Effector memory CD8-positive, alpha-beta T cell (primary cell): ENCODE results near the gene IL1F10.

Experiments used
- ATAC-seq: fragments of 150-1000 bp; cut with Tn5 transposase; replicated peaks from 2 replicates; pipeline ENCODE4 v1.10.0; 2021; ENCODE audit warnings: mild to moderate bottlenecking, moderate library complexity
- DNase-seq, 3 experiments: peaks; one replicate each; pipeline ENCODE4 v3.0.0; 2021
- H3K27ac Mint-ChIP-seq, 2 donors: one replicate each; pipeline ENCODE4 v1.8.0; 2022; ENCODE audit warnings: mild to moderate bottlenecking in 2 of 2, mixed read lengths in 2 of 2, moderate library complexity in 2 of 2
- H3K27me3 Mint-ChIP-seq, 2 donors: one replicate each; pipeline ENCODE4 v1.8.0; 2022; ENCODE audit warnings: mixed read lengths in 2 of 2
- H3K36me3 Mint-ChIP-seq: one replicate; pipeline ENCODE4 v1.8.0; 2022; ENCODE audit warnings: mild to moderate bottlenecking, moderate library complexity, mixed read lengths; ENCODE audit not compliant: insufficient read depth
- H3K4me1 Mint-ChIP-seq, 2 donors: one replicate each; pipeline ENCODE4 v1.8.0; 2022; ENCODE audit warnings: low read depth in 2 of 2, mixed read lengths in 2 of 2
- H3K4me3 Mint-ChIP-seq, 2 donors: one replicate each; pipeline ENCODE4 v1.8.0; 2022; ENCODE audit warnings: mild to moderate bottlenecking in 2 of 2, mixed read lengths in 2 of 2, moderate library complexity in 2 of 2
- H3K9me3 Mint-ChIP-seq, 2 donors: one replicate each; pipeline ENCODE4 v1.8.0; 2022; ENCODE audit warnings: mixed read lengths in 2 of 2

Gene IL1F10

DNA sequence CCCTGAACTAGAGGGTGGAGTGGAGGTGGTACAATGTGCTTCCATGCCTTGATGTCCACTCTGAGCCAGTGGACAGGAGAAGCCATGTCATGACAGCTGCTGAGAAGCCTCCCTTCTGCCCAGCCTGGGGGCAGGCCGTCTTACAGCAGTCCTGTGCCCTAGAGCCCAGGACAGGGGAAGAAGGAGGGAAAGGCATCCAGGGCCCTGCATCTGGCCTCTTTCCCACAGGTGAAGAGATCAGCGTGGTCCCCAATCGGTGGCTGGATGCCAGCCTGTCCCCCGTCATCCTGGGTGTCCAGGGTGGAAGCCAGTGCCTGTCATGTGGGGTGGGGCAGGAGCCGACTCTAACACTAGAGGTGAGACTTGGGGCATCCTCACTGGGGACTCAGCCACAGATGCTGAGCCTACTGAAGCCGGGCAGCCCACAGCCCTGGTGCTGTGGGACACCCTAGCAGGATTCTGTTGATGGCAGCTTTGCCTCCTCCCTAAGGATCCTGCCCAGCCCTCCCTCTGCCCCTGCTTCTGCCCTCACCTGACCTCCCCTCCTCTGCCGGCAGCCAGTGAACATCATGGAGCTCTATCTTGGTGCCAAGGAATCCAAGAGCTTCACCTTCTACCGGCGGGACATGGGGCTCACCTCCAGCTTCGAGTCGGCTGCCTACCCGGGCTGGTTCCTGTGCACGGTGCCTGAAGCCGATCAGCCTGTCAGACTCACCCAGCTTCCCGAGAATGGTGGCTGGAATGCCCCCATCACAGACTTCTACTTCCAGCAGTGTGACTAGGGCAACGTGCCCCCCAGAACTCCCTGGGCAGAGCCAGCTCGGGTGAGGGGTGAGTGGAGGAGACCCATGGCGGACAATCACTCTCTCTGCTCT is 5.6 kb upstream of the IL1F10 start:
- Mint-ChIP-seq H3K9me3 (no peaks in the 10 kb centered on the region), H3K27ac (no peak overlapping the region), H3K36me3 (peaks cover 2% of the 10 kb centered on the region), H3K4me1 (no peaks in the 10 kb centered on the region), H3K27me3 (peaks cover 23 to 62% of the 10 kb centered on the region in 2 donors), H3K4me3 (no peak overlapping the region)
- ATAC-seq = no peak
- no peak for DNase-seq

DNA sequence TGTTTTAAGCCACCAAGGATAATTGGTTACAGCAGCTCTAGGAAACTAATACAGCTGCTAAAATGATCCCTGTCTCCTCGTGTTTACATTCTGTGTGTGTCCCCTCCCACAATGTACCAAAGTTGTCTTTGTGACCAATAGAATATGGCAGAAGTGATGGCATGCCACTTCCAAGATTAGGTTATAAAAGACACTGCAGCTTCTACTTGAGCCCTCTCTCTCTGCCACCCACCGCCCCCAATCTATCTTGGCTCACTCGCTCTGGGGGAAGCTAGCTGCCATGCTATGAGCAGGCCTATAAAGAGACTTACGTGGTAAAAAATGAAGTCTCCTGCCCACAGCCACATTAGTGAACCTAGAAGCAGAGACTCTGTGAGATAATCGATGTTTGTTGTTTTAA is 3.5 kb upstream of the IL1F10 start:
- ATAC-seq = no peak
- Mint-ChIP-seq H3K27ac (no peak overlapping the region), H3K4me3 (no peak overlapping the region), H3K4me1 (peaks cover 0 to 4% of the 10 kb centered on the region in 2 donors), H3K36me3 (peaks cover 2% of the 10 kb centered on the region), H3K27me3 (peaks cover 28 to 62% of the 10 kb centered on the region in 2 donors), H3K9me3 (no peaks in the 10 kb centered on the region)
- DNase-seq = no peak

DNA sequence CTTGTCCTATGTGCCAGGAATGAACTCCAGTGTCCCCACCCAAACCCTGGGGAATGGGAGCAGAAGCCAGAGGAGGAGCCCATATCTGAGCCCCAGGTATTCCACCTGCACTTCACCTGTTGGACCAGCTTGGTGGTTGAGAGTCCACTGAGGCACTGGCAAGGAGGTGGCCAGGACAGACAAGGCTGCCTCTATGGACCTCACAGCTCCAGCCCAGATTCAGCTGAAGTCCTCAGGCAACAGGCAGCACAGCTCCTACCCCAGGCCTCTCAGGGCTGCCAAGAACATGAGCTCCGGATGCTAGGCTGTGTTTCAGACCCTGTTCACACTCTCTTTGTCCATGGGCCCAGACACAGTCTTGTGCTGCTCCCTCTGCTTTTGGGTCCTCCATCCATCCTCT is 2.9 kb upstream of the IL1F10 start:
- Mint-ChIP-seq H3K36me3 (peaks cover 2% of the 10 kb centered on the region), H3K27ac (no peak overlapping the region), H3K9me3 (no peaks in the 10 kb centered on the region), H3K4me3 (no peak overlapping the region), H3K27me3 (peaks cover 25 to 63% of the 10 kb centered on the region in 2 donors), H3K4me1 (peaks cover 0 to 4% of the 10 kb centered on the region in 2 donors)
- ATAC-seq = no peak
- no peak for DNase-seq

DNA sequence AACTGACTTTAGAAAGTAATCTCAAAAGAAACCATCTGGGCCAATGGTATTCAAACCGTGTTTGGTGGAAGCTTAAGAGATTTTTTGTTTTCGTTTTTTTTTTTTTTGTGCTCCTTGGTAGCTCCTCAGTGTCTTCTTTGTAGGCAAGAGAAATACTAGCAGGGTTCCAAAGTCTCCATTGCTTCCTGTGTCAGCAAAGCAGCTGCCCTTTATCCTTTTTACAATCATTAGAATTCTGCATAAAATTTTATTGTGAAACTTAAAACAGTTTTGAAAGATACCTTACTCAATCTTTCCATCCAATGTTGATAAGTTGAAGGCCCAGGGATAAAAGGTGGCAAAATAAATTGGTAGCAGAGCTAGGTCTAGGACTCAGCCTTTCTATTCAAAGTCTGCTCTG is 479 bp downstream of the IL1F10 start:
- Mint-ChIP-seq H3K27ac (no peak overlapping the region), H3K9me3 (no peaks in the 10 kb centered on the region), H3K4me3 (no peak overlapping the region), H3K4me1 (peaks cover 0 to 4% of the 10 kb centered on the region in 2 donors), H3K36me3 (no peaks in the 10 kb centered on the region), H3K27me3 (peaks cover 16 to 37% of the 10 kb centered on the region in 2 donors)
- ATAC-seq (no peak), DNase-seq (no peak)

DNA sequence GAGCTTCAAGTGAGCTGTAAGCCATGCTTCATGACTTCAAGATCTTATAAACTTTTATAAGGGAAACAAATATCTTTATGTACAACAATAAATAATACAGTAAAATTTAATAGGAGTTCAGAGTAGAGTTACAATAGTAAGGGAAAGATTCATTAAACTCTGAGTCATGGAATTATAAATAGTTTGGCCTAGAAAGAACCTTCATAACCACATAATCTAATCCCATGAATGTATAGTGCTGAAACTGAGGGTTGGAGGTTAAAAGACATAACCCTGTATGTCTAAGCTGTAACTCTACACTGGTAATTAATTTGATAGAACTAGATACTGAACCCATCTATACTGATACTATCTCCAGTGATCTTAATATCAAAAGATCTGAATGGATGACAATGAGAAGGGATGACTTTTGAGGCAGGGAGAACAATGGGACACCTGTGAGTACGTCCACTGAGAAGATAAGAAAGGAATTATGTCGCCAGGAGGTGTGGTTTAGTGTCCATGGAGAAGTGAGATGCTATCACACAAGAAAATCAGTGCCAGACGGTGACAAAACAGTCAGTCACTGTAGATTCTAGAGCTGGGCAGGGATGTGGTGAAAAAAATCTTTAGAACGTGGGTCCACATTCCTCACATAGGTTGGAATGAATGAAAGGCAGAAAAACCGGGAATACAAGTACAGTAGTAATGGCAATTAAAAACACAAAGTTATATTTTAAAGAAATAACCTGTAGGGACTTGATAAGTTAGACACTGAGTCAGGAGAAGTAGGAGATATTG is 1.1 kb downstream of the IL1F10 start:
- no peaks in the 10 kb centered on the region for H3K9me3 Mint-ChIP-seq
- peaks cover 0 to 4% of the 10 kb centered on the region in 2 donors for H3K4me1 Mint-ChIP-seq
- no peak for ATAC-seq
- H3K36me3 Mint-ChIP-seq = no peaks in the 10 kb centered on the region
- H3K4me3 Mint-ChIP-seq = no peak overlapping the region
- peaks cover 16 to 37% of the 10 kb centered on the region in 2 donors for H3K27me3 Mint-ChIP-seq
- DNase-seq = no peak
- no peak overlapping the region for H3K27ac Mint-ChIP-seq

DNA sequence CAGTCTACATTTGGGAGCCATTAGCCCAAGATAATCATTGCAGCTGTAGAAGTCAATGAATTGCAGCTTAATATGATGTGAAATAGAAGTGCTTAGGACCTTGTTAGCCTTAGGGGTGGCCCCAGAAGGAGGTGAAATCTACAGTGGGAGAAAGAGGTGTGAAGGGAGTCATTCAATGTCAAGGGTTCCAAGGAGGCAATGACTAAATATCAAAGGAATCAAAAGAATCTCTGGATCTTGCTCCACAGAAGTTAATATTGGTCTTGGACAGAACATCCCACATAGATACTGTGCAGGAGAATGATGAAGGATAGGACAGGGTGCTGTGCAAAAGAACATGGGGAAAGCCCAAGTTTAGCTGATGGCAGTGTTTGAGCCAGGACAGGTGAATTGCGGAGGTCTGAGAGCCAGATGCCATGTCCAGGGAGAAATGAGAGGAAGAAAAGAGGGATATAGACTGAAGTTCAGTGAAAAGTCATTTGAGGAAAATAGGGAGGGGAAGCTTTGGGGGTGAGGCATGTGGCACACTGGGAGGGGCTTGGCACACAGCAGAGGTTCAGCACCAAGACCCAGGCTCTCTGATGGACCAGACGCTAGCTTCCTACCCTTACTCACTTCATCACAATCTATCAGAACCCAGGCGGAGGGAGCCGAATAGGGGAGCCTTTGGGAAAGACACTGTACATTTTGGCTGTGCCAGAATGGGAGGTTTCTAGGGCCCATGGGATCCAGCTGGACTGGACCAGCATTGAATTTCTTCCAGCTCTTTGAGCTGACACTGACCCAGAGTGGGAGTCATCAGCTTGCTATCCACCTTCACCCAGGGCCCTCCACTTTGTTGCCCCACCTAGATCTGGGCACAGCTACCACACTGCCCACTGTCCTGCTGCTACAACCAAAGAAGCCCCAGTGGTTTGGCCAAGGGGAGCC is 2.2 kb downstream of the IL1F10 start:
- H3K27ac Mint-ChIP-seq = no peak overlapping the region
- peaks cover 20 to 46% of the 10 kb centered on the region in 2 donors for H3K27me3 Mint-ChIP-seq
- ATAC-seq = no peak
- DNase-seq = no peak
- H3K4me3 Mint-ChIP-seq = no peak overlapping the region
- H3K36me3 Mint-ChIP-seq = no peaks in the 10 kb centered on the region
- peaks cover 4 to 9% of the 10 kb centered on the region in 2 donors for H3K4me1 Mint-ChIP-seq
- H3K9me3 Mint-ChIP-seq = no peaks in the 10 kb centered on the region

DNA sequence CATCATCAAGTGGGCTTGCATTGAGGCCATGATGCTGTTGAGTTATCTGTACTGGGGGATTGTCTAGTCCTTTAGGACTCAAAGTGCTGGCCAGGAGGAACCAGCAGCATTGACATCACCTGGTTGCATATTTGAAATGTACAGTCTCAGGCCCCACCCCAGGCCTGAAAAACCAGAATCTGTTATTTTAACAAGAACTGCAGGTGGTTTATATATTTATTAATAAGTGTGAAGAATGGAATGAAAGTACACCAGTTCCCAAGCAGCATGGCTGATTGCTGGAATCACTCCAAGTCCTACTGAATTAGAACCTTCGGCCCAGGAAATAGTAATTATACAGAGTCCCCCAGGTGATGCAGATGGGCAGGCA is 2.8 kb downstream of the IL1F10 start:
- H3K4me3 Mint-ChIP-seq = no peak overlapping the region

DNA sequence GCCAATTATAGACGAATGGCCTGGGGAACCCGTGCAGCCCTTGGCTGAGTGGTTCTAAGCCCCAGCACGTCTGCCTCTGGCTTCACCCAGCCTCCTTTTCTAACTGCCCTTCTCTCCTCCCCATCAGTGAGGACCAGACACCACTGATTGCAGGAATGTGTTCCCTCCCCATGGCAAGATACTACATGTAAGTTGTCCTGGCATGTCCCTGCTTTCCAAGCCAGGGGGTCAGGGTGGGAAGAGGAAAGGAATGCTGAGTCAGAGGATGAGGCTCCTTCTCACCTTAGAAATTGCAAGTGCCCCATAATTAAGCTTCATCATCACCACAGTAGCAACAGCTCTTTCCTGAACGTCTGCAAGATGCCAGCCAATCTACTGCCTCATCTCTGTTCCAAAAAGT is 4.8 kb downstream of the IL1F10 start:
- no peak overlapping the region for H3K4me3 Mint-ChIP-seq

More for the DNA sequence above, 2.8 kb downstream of the IL1F10 start:
- Mint-ChIP-seq H3K27me3 (peaks cover 23 to 46% of the 10 kb centered on the region in 2 donors), H3K4me1 (peaks cover 9 to 12% of the 10 kb centered on the region in 2 donors), H3K27ac (no peak overlapping the region), H3K36me3 (no peaks in the 10 kb centered on the region), H3K9me3 (no peaks in the 10 kb centered on the region)
- no peak for DNase-seq
- ATAC-seq = no peak

DNA sequence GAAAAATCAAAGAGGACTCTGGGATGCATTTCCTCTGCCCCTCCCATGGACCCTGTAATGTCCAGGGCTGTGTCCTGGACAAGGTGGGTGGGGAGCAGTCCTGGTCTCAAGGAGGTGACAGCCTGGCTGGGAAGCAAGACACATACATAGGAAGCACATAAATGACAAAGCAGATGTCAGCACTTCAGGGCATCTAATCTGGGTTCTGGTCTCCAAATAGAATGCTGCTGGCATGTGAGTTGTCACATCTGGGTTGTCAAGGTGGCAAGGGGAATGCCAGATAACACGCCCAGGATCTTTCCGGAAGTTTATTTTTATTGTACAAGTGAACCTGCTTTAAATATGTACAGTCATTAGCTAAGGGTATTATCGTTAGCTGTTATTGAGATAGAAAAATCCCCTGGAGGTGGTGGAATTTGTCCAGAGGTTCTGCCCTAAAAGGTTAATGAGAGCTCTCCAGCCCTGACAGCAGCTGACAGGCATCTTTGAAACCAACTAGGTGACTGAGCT is 5.6 kb downstream of the IL1F10 start:
- no peaks in the 10 kb centered on the region for H3K36me3 Mint-ChIP-seq
- no peaks in the 10 kb centered on the region for H3K9me3 Mint-ChIP-seq
- DNase-seq (no peak), ATAC-seq (no peak)
- no peak overlapping the region for H3K27ac Mint-ChIP-seq
- H3K27me3 Mint-ChIP-seq = peaks cover 6 to 60% of the 10 kb centered on the region in 2 donors
- H3K4me3 Mint-ChIP-seq = no peak overlapping the region
- peaks cover 8 to 9% of the 10 kb centered on the region in 2 donors for H3K4me1 Mint-ChIP-seq

More for the DNA sequence above, 4.8 kb downstream of the IL1F10 start:
- H3K27ac Mint-ChIP-seq = no peak overlapping the region
- peaks cover 9 to 12% of the 10 kb centered on the region in 2 donors for H3K4me1 Mint-ChIP-seq
- no peaks in the 10 kb centered on the region for H3K36me3 Mint-ChIP-seq
- H3K9me3 Mint-ChIP-seq = no peaks in the 10 kb centered on the region
- no peak for DNase-seq
- H3K27me3 Mint-ChIP-seq = peaks cover 12 to 54% of the 10 kb centered on the region in 2 donors
- no peak for ATAC-seq

DNA sequence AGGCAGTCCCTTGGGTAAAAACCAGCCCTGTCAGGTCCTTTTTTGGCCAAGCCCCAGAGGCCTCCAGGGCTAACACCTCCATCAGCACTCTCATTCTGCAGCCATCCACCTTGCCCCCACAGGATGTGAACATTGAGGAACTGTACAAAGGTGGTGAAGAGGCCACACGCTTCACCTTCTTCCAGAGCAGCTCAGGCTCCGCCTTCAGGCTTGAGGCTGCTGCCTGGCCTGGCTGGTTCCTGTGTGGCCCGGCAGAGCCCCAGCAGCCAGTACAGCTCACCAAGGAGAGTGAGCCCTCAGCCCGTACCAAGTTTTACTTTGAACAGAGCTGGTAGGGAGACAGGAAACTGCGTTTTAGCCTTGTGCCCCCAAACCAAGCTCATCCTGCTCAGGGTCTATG is 7.3 kb downstream of the IL1F10 start:
- peaks cover 6 to 55% of the 10 kb centered on the region in 2 donors for H3K27me3 Mint-ChIP-seq
- H3K27ac Mint-ChIP-seq = peak overlapping the region in 1 of 2 donors; percentile 61
- H3K9me3 Mint-ChIP-seq = no peaks in the 10 kb centered on the region
- H3K36me3 Mint-ChIP-seq = no peaks in the 10 kb centered on the region
- no peak for DNase-seq
- peaks cover 8 to 9% of the 10 kb centered on the region in 2 donors for H3K4me1 Mint-ChIP-seq
- no peak overlapping the region for H3K4me3 Mint-ChIP-seq
- ATAC-seq = no peak

DNA sequence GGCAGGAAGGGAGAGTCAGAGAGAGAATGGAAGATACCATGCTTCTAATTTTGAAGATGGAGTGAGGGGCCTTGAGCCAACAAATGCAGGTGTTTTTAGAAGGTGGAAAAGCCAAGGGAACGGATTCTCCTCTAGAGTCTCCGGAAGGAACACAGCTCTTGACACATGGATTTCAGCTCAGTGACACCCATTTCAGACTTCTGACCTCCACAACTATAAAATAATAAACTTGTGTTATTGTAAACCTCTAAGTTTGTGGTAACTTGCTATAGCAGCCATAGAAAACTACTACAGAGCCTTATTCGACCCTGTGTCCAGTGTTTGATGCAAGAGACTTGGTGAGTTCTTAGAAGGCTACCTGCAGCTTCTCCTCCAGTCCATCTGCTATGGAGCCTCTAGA is 7.8 kb downstream of the IL1F10 start:
- peaks cover 8 to 9% of the 10 kb centered on the region in 2 donors for H3K4me1 Mint-ChIP-seq
- no peak overlapping the region for H3K27ac Mint-ChIP-seq
- DNase-seq = no peak
- no peak for ATAC-seq
- H3K9me3 Mint-ChIP-seq = no peaks in the 10 kb centered on the region
- H3K4me3 Mint-ChIP-seq = no peak overlapping the region
- H3K36me3 Mint-ChIP-seq = no peaks in the 10 kb centered on the region
- H3K27me3 Mint-ChIP-seq = peaks cover 6 to 58% of the 10 kb centered on the region in 2 donors

DNA sequence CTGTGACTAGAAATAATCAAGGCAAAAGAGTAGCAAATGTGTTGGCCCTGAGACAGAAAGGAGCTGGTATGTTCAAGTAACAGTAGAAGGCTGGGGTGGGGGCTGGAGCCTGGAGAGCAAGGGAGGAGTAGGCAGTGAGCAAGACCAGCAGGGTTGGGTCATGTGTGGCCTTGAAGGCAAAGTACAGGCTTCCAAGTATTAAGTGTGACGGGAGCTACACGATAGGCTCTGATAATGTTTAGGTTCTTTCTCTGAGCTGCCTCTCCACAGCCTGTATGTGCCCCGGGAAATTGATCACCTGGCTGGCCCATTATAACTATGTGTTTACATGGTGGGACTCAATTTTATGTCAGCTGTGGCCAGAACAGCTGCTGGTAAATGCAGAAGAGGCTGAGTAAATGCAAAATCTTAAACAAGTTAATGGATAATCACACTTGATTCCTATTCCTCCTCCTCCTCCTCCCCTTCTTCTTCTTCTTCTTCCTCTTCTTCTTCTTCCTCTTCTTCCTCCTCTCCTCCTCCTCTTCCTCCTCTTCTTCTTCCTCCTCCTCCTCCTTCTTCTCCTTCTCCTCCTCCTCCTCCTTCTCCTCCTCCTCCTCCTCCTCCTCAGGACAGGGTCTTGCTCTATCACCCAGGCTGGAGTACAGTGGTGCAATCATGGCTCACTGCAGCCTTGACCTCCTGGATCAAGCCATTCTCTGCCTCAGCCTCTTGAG is 9.3 kb downstream of the IL1F10 start:
- no peak overlapping the region for H3K27ac Mint-ChIP-seq

More for the DNA sequence above, 9.3 kb downstream of the IL1F10 start:
- peaks cover 8 to 9% of the 10 kb centered on the region in 2 donors for H3K4me1 Mint-ChIP-seq
- H3K27me3 Mint-ChIP-seq = peaks cover 12 to 70% of the 10 kb centered on the region in 2 donors
- no peak overlapping the region for H3K4me3 Mint-ChIP-seq
- DNase-seq (no peak), ATAC-seq (no peak)
- H3K36me3 Mint-ChIP-seq = no peaks in the 10 kb centered on the region
- H3K9me3 Mint-ChIP-seq = no peaks in the 10 kb centered on the region
